Hepatocyte (in vitro differentiated cells): ENCODE data around the gene ZFAND5. TPM values are rescaled to one million over a fixed set of nuclear protein-coding genes. Genes with fewer than 3 reads are reported as not detected.

Source experiments
- DNase-seq: peaks from one replicate; pipeline ENCODE4 v3.0.0-alpha.2; 2016; ENCODE audit warnings: low spot score
- H2AFZ ChIP-seq: fragments of 200-600 bp; sonication (generic); 2 replicates; pipeline ENCODE4 v1.6.0; 2016; ENCODE audit warnings: antibody characterized with exemption, mild to moderate bottlenecking
- H3K27ac ChIP-seq: fragments of 200-600 bp; sonication (generic); 2 replicates; pipeline ENCODE4 v1.5.1; 2016; ENCODE audit warnings: mild to moderate bottlenecking
- H3K27me3 ChIP-seq: fragments of 200-600 bp; sonication (generic); 2 replicates; pipeline ENCODE4 v1.6.1; 2016
- H3K36me3 ChIP-seq: fragments of 200-600 bp; sonication (generic); replicated peaks from 2 replicates; pipeline ENCODE4 v1.5.1; 2016; ENCODE audit warnings: low read depth; ENCODE audit not compliant: insufficient read depth
- H3K4me1 ChIP-seq: fragments of 200-600 bp; sonication (generic); 2 replicates; pipeline ENCODE4 v1.5.1; 2016; ENCODE audit warnings: mild to moderate bottlenecking, moderate library complexity; ENCODE audit not compliant: insufficient read depth
- H3K4me2 ChIP-seq: fragments of 200-600 bp; sonication (generic); 2 replicates; pipeline ENCODE4 v1.6.0; 2016
- H3K4me3 ChIP-seq: fragments of 200-600 bp; sonication (generic); 2 replicates; pipeline ENCODE4 v1.5.1; 2016; ENCODE audit warnings: mild to moderate bottlenecking
- H3K79me2 ChIP-seq: fragments of 200-600 bp; sonication (generic); 2 replicates; pipeline ENCODE4 v1.6.0; 2017; ENCODE audit warnings: mild to moderate bottlenecking
- H3K9me2 ChIP-seq: fragments of 200-600 bp; sonication (generic); replicated peaks from 2 replicates; pipeline ENCODE4 v1.6.0; 2017; ENCODE audit warnings: mild to moderate bottlenecking; ENCODE audit not compliant: insufficient read depth
- H3K9me3 ChIP-seq: fragments of 200-600 bp; sonication (generic); 2 replicates; pipeline ENCODE4 v1.5.1; 2016; ENCODE audit warnings: low read depth, mild to moderate bottlenecking
- H4K20me1 ChIP-seq: fragments of 200-600 bp; sonication (generic); 2 replicates; pipeline ENCODE4 v1.6.0; 2016; ENCODE audit warnings: mild to moderate bottlenecking; ENCODE audit not compliant: insufficient read depth, poor library complexity, severe bottlenecking
- CTCF ChIP-seq: fragments of 200-600 bp; sonication (generic); IDR thresholded peaks from 2 replicates; pipeline ENCODE4 v1.5.1; 2016; ENCODE audit warnings: antibody characterized with exemption, mild to moderate bottlenecking; ENCODE audit not compliant: poor library complexity
- EZH2 ChIP-seq: fragments of 200-600 bp; sonication (generic); IDR thresholded peaks from 2 replicates; pipeline ENCODE4 v1.6.1; 2016; ENCODE audit warnings: antibody characterized with exemption, mild to moderate bottlenecking, borderline replicate concordance
- EZH2phosphoT487 ChIP-seq: fragments of 200-600 bp; sonication (generic); IDR thresholded peaks from one replicate; pipeline ENCODE4 v1.6.1; 2018; ENCODE audit warnings: antibody characterized with exemption, mild to moderate bottlenecking, low read depth, moderate library complexity; ENCODE audit not compliant: unreplicated experiment, severe bottlenecking
- WGBS: methylation state at CpG from one replicate; pipeline ENCODE4 v1.1.6; 2016; ENCODE audit warnings: low lambda C conversion rate; ENCODE audit errors: missing lambda C conversion rate; 5-methylcytosine and 5-hydroxymethylcytosine counted together
- polyA plus RNA-seq: library from polyadenylated mRNA; unstranded; fragments of >200 nt; fragmentation: Nextera tagmentation; extraction: Ambion mirVana; gene quantifications from 2 replicates; pipeline ENCODE4 v1.2.1, GENCODE V29; 2016
- total RNA-seq: library from RNA; depleted of rRNA; stranded (reverse); fragments of >200 nt; gene quantifications from 2 replicates; pipeline ENCODE4 v1.2.3, GENCODE V29; 2014

The ZFAND5 gene
- total and polyA plus RNA-seq, 2 experiments from 2014 or later: 208 to 288 TPM

DNA sequence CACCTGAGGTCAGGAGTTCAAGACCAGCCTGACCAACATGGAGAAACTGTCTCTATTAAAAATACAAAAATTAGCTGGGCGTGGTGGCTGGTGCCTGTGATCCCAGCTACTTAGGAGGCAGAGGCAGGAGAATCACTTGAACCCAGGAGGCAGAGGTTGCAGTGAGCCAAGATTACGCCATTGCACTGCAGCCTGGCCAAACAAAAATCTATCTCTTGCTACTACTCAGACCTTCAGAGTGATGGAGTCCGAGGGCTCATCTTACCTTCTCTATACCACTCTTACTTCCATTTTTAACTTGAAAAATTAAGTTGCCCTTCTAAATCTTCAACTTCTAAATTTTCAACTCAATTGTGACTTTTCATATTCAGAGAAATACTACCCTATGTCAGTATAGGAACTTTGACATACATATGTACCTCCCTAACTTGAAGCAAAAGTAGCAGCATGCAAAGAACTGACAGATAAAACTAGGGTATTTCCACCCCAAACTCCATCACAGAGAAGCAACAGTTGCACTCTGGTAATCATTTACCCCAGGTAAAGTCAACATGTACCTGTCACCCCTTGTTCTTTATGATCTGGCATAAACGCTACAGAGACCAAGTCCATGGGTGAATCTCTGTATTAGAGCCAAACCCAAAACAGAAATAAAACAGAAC is 11.4 kb downstream of the ZFAND5 start:
- H3K4me1 ChIP-seq: peaks cover 47% of the 10 kb centered on the region
- 87% methylated on average over 4 of the region's 4 CpGs for WGBS
- no peak overlapping the region for H3K4me3 ChIP-seq
- H2AFZ ChIP-seq: no peak overlapping the region
- H3K27ac ChIP-seq: peak overlapping the region; percentile 27
- H3K36me3 ChIP-seq: no peaks in the 10 kb centered on the region
- no peaks in the 10 kb centered on the region for H3K9me2 ChIP-seq
- peaks cover 43% of the 10 kb centered on the region for H4K20me1 ChIP-seq
- H3K4me2 ChIP-seq: peak overlapping the region; percentile 23
- H3K27me3 ChIP-seq: no peaks in the 10 kb centered on the region
- DNase-seq: peak; percentile 18
- TF ChIP-seq CTCF (no peak), EZH2 (no peak), EZH2phosphoT487 (no peak)
- H3K79me2 ChIP-seq: peaks cover 41% of the 10 kb centered on the region
- no peaks in the 10 kb centered on the region for H3K9me3 ChIP-seq

- DNase-seq: no peak
- H3K9me3 ChIP-seq: no peaks in the 10 kb centered on the region
- peaks cover 40% of the 10 kb centered on the region for H3K4me1 ChIP-seq
- H3K36me3 ChIP-seq: no peaks in the 10 kb centered on the region
- WGBS: 65% methylated on average over 2 of the region's 2 CpGs
- H3K79me2 ChIP-seq: peaks cover 34% of the 10 kb centered on the region
- H3K4me2 ChIP-seq: no peak overlapping the region
- no peak overlapping the region for H2AFZ ChIP-seq
- TF ChIP-seq CTCF (no peak), EZH2 (no peak), EZH2phosphoT487 (no peak)
- H3K9me2 ChIP-seq: no peaks in the 10 kb centered on the region
- no peak overlapping the region for H3K4me3 ChIP-seq
- H3K27me3 ChIP-seq: no peaks in the 10 kb centered on the region
- peak overlapping the region; percentile 27 for H3K27ac ChIP-seq
- H4K20me1 ChIP-seq: peaks cover 37% of the 10 kb centered on the region
Measured at GRCh38 chr9:72352911-72353388, 12.1 kb downstream of the ZFAND5 start.

GRCh38 chr9:72351538-72352453 is 13.2 kb downstream of the ZFAND5 start:
- Histone ChIP-seq H3K9me2 (no peaks in the 10 kb centered on the region), H2AFZ (no peak overlapping the region), H3K27me3 (no peaks in the 10 kb centered on the region), H3K79me2 (peaks cover 23% of the 10 kb centered on the region), H3K9me3 (no peaks in the 10 kb centered on the region), H3K4me1 (peaks cover 29% of the 10 kb centered on the region), H3K27ac (no peak overlapping the region), H4K20me1 (peaks cover 25% of the 10 kb centered on the region), H3K4me2 (no peak overlapping the region), H3K36me3 (no peaks in the 10 kb centered on the region), H3K4me3 (no peak overlapping the region)
- 93% methylated on average over 15 of the region's 15 CpGs for WGBS
- no peak for TF ChIP-seq EZH2
- TF ChIP-seq CTCF: no peak
- TF ChIP-seq EZH2phosphoT487: no peak
- no peak for DNase-seq
